Activated T-helper 1 cell treated with anti-CD3 and anti-CD28 coated beads, Interleukin-12 subunit alpha, Interleukin-12 subunit beta, Interleukin-2, Interleukin-4 antibody, amounts not matched to agents 30 ng/mL and 10 ng/mL and 1 ng/mL, durations not matched to agents 14 hours and 24 hours and 36 hours (primary cell): ENCODE data around the gene WSB2. TPM values are rescaled to one million over a fixed set of nuclear protein-coding genes. Genes with fewer than 3 reads are reported as not detected.

Experiments
- DNase-seq: peaks from one replicate; pipeline ENCODE4 v3.0.0; 2021; ENCODE audit warnings: low spot score
- H3K27ac Mint-ChIP-seq: one replicate; pipeline ENCODE4 v1.8.0; 2021; ENCODE audit warnings: mild to moderate bottlenecking, mixed read lengths
- H3K27me3 Mint-ChIP-seq: one replicate; pipeline ENCODE4 v1.8.0; 2022; ENCODE audit warnings: mild to moderate bottlenecking, moderate library complexity, mixed read lengths; ENCODE audit not compliant: insufficient read depth
- H3K36me3 Mint-ChIP-seq: one replicate; pipeline ENCODE4 v1.8.0; 2021; ENCODE audit warnings: low read depth, mixed read lengths
- H3K4me1 Mint-ChIP-seq: one replicate; pipeline ENCODE4 v1.8.0; 2021; ENCODE audit warnings: low read depth, mixed read lengths
- H3K4me3 Mint-ChIP-seq: one replicate; pipeline ENCODE4 v1.8.0; 2021; ENCODE audit warnings: mild to moderate bottlenecking, moderate library complexity, mixed read lengths
- H3K9me3 Mint-ChIP-seq: one replicate; pipeline ENCODE4 v1.8.0; 2021; ENCODE audit warnings: mixed read lengths
- intact Hi-C: fragments of 100-400 bp; cut with micrococcal nuclease; formaldehyde crosslinking; loops from one replicate; pipeline ENCODE4 v1.15.1; 2024
- total RNA-seq: library from RNA; stranded (reverse); gene quantifications from 2 replicates; pipeline ENCODE4 v1.2.3, GENCODE V29; 2022

Gene WSB2
- total RNA-seq = 122 and 127 TPM in 2 replicates

- H3K27ac Mint-ChIP-seq = peak within 1 kb of the TSS; percentile 94
Measured at GRCh38 chr12:118061011-118061872, at the start of gene WSB2. TSS of gene WSB2 (minus strand) at chr12:118061179. CDS start at chr12:118061048, 131 bp downstream.

GRCh38 chr12:118109088-118109487 is 48.1 kb upstream of the WSB2 start:
- no peaks in the 10 kb centered on the region for H3K9me3 Mint-ChIP-seq
- H3K4me3 Mint-ChIP-seq = no peak overlapping the region
- H3K27me3 Mint-ChIP-seq = peaks cover 7% of the 10 kb centered on the region
- DNase-seq = no peak
- H3K4me1 Mint-ChIP-seq = peaks cover 5% of the 10 kb centered on the region
- intact Hi-C loops = no loop called here
- H3K27ac Mint-ChIP-seq = no peak overlapping the region
- H3K36me3 Mint-ChIP-seq = no peaks in the 10 kb centered on the region

More at GRCh38 chr12:118061011-118061872, at the start of gene WSB2:
- Mint-ChIP-seq H3K27me3 (no peaks in the 10 kb centered on the region), H3K36me3 (peaks cover 19% of the 10 kb centered on the region), H3K4me1 (peaks cover 55% of the 10 kb centered on the region), H3K4me3 (peak within 1 kb of the TSS; percentile 92), H3K9me3 (no peaks in the 10 kb centered on the region)
- intact Hi-C loops = loop anchor here (5.0 kb wide), 1 partner anchor 296 kb away; no protein-coding TSS in a partner anchor
- DNase-seq = peak; percentile 48

- no peak overlapping the region for H3K27ac Mint-ChIP-seq
- H3K36me3 Mint-ChIP-seq = peaks cover 2% of the 10 kb centered on the region
- peaks cover 13% of the 10 kb centered on the region for H3K27me3 Mint-ChIP-seq
Measured at GRCh38 chr12:118107694-118108093, 46.7 kb upstream of the WSB2 start.

GRCh38 chr12:118107011-118107410 is 46.0 kb upstream of the WSB2 start:
- Mint-ChIP-seq H3K27ac (no peak overlapping the region), H3K4me1 (peaks cover 10% of the 10 kb centered on the region), H3K27me3 (peaks cover 17% of the 10 kb centered on the region), H3K9me3 (no peaks in the 10 kb centered on the region), H3K4me3 (no peak overlapping the region), H3K36me3 (peaks cover 2% of the 10 kb centered on the region)
- intact Hi-C loops = no loop called here
- no peak for DNase-seq

More at GRCh38 chr12:118107694-118108093, 46.7 kb upstream of the WSB2 start:
- DNase-seq = no peak
- Mint-ChIP-seq H3K9me3 (no peaks in the 10 kb centered on the region), H3K4me1 (peaks cover 9% of the 10 kb centered on the region), H3K4me3 (no peak overlapping the region)
- intact Hi-C loops = no loop called here

GRCh38 chr12:118103601-118104382 is 42.8 kb upstream of the WSB2 start, which contains the start of gene VSIG10:
TSS of gene VSIG10 (minus strand) at chr12:118104011. CDS start at chr12:118103671, 340 bp downstream.
- Mint-ChIP-seq H3K36me3 (peaks cover 2% of the 10 kb centered on the region), H3K4me3 (peak within 1 kb of the TSS; percentile 95), H3K4me1 (peaks cover 10% of the 10 kb centered on the region), H3K27me3 (peaks cover 29% of the 10 kb centered on the region), H3K27ac (peak within 1 kb of the TSS; percentile 44), H3K9me3 (no peaks in the 10 kb centered on the region)
- DNase-seq = peak; percentile 16
- intact Hi-C loops = loop anchor here (1.0 to 2.0 kb wide), 3 partner anchors 33 to 229 kb away; partner anchors contain the start of gene PEBP1

- intact Hi-C loops = no loop called here
- peak overlapping the region; percentile 95 for H3K4me3 Mint-ChIP-seq
Measured at GRCh38 chr12:118103201-118103600, 42.2 kb upstream of the WSB2 start.

GRCh38 chr12:118102609-118103008 is 41.6 kb upstream of the WSB2 start:
- Mint-ChIP-seq H3K27me3 (peaks cover 32% of the 10 kb centered on the region), H3K4me3 (peak overlapping the region; percentile 95), H3K9me3 (no peaks in the 10 kb centered on the region), H3K4me1 (peaks cover 10% of the 10 kb centered on the region), H3K36me3 (peaks cover 2% of the 10 kb centered on the region), H3K27ac (peak overlapping the region; percentile 44)
- intact Hi-C loops = no loop called here
- no peak for DNase-seq

More at GRCh38 chr12:118103201-118103600, 42.2 kb upstream of the WSB2 start:
- H3K36me3 Mint-ChIP-seq = peaks cover 2% of the 10 kb centered on the region
- no peaks in the 10 kb centered on the region for H3K9me3 Mint-ChIP-seq
- DNase-seq = no peak
- H3K27ac Mint-ChIP-seq = no peak overlapping the region
- H3K27me3 Mint-ChIP-seq = peaks cover 32% of the 10 kb centered on the region
- H3K4me1 Mint-ChIP-seq = peaks cover 10% of the 10 kb centered on the region

GRCh38 chr12:118102070-118102469 is 41.1 kb upstream of the WSB2 start:
- no peak overlapping the region for H3K27ac Mint-ChIP-seq
- no peaks in the 10 kb centered on the region for H3K9me3 Mint-ChIP-seq
- peak overlapping the region; percentile 95 for H3K4me3 Mint-ChIP-seq
- H3K4me1 Mint-ChIP-seq = peaks cover 10% of the 10 kb centered on the region
- no peak for DNase-seq
- intact Hi-C loops = no loop called here
- H3K27me3 Mint-ChIP-seq = peaks cover 32% of the 10 kb centered on the region
- peaks cover 2% of the 10 kb centered on the region for H3K36me3 Mint-ChIP-seq

GRCh38 chr12:118101051-118101450 is 40.1 kb upstream of the WSB2 start:
- H3K9me3 Mint-ChIP-seq = no peaks in the 10 kb centered on the region
- no peak overlapping the region for H3K4me3 Mint-ChIP-seq
- DNase-seq = no peak
- H3K36me3 Mint-ChIP-seq = peaks cover 2% of the 10 kb centered on the region
- intact Hi-C loops = no loop called here
- peaks cover 10% of the 10 kb centered on the region for H3K4me1 Mint-ChIP-seq
- H3K27ac Mint-ChIP-seq = no peak overlapping the region
- H3K27me3 Mint-ChIP-seq = peaks cover 32% of the 10 kb centered on the region

GRCh38 chr12:118098911-118099671 is 38.1 kb upstream of the WSB2 start:
- DNase-seq = no peak
- Mint-ChIP-seq H3K9me3 (no peaks in the 10 kb centered on the region), H3K27me3 (peaks cover 25% of the 10 kb centered on the region), H3K4me1 (peaks cover 5% of the 10 kb centered on the region), H3K36me3 (peaks cover 2% of the 10 kb centered on the region), H3K27ac (no peak overlapping the region), H3K4me3 (no peak overlapping the region)
- intact Hi-C loops = no loop called here

- H3K27ac Mint-ChIP-seq = no peak overlapping the region
- peaks cover 5% of the 10 kb centered on the region for H3K4me1 Mint-ChIP-seq
- H3K36me3 Mint-ChIP-seq = peaks cover 2% of the 10 kb centered on the region
- H3K27me3 Mint-ChIP-seq = peaks cover 25% of the 10 kb centered on the region
- intact Hi-C loops = no loop called here
- no peak for DNase-seq
- no peak overlapping the region for H3K4me3 Mint-ChIP-seq
- H3K9me3 Mint-ChIP-seq = no peaks in the 10 kb centered on the region
Measured at GRCh38 chr12:118098401-118098800, 37.4 kb upstream of the WSB2 start.

- no peak overlapping the region for H3K27ac Mint-ChIP-seq
- no peak for DNase-seq
- H3K4me3 Mint-ChIP-seq = no peak overlapping the region
- no peaks in the 10 kb centered on the region for H3K9me3 Mint-ChIP-seq
- peaks cover 3% of the 10 kb centered on the region for H3K27me3 Mint-ChIP-seq
- no peaks in the 10 kb centered on the region for H3K36me3 Mint-ChIP-seq
- H3K4me1 Mint-ChIP-seq = no peaks in the 10 kb centered on the region
- intact Hi-C loops = no loop called here
Measured at GRCh38 chr12:118094039-118094438, 33.1 kb upstream of the WSB2 start.
